GM10248 (cell line): Measurements from ENCODE around the gene ARL3.
"Not testable (repeated sequence)": the region's sequence is repeated elsewhere in the genome, so short reads cannot be mapped to it uniquely, and the experiment has no call there.

Source experiments
- CTCF ChIA-PET: fragments of 300-600 bp; sonication (Branson Sonifier 250); formaldehyde crosslinking; extraction: SDS; loops from one replicate; lab custom pipeline; 2021; ENCODE audit warnings: antibody characterized with exemption; lab: Yijun Ruan, JAX
- POLR2A ChIA-PET: fragments of 350-650 bp; sonication (Branson Sonifier 250); formaldehyde crosslinking; extraction: SDS; loops from one replicate; lab custom pipeline; 2020; ENCODE audit warnings: antibody characterized with exemption; lab: Yijun Ruan, JAX
- DNase-seq: peaks from one replicate; pipeline ENCODE4 v3.0.0; 2012; ENCODE audit errors: extremely low spot score
- TF ChIP-seq, protein P1 (sequence below): IDR thresholded peaks from 2 replicates; pipeline ENCODE4 v1.5.1; 2012; ENCODE audit warnings: mild to moderate bottlenecking, low read depth; ENCODE audit errors: extremely low read depth, missing control alignments, control extremely low read depth

Gene ARL3

DNA sequence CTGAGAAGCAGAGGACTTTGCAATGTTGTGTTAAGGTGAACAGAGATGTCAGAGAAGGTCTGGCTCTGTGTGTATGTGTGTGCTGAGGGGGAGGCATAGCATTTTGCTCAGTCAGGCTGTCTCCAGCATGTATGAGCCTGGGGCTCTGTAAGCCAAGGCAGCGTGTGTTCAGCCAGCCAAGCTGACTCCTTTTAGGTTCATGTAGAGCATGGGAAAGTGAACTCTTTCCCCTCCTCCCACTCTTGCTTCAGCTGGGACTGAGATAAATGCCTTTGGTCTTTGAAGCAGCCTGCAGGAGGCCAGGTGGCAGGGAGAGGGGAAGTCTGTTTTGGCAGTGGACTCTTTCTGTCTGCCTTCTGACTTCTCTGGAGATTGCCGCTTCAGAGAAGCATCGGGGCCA is 4.0 kb upstream of the ARL3 start:
- ChIA-PET CTCF (interaction anchor here (1.6 kb wide), 1 partner anchor 9 kb away, joined by 6 read pairs; no protein-coding TSS in a partner anchor), POLR2A (no interaction called here)
- DNase-seq: no peak
- TF ChIP-seq, protein P1, sequence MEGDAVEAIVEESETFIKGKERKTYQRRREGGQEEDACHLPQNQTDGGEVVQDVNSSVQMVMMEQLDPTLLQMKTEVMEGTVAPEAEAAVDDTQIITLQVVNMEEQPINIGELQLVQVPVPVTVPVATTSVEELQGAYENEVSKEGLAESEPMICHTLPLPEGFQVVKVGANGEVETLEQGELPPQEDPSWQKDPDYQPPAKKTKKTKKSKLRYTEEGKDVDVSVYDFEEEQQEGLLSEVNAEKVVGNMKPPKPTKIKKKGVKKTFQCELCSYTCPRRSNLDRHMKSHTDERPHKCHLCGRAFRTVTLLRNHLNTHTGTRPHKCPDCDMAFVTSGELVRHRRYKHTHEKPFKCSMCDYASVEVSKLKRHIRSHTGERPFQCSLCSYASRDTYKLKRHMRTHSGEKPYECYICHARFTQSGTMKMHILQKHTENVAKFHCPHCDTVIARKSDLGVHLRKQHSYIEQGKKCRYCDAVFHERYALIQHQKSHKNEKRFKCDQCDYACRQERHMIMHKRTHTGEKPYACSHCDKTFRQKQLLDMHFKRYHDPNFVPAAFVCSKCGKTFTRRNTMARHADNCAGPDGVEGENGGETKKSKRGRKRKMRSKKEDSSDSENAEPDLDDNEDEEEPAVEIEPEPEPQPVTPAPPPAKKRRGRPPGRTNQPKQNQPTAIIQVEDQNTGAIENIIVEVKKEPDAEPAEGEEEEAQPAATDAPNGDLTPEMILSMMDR: no peak

DNA sequence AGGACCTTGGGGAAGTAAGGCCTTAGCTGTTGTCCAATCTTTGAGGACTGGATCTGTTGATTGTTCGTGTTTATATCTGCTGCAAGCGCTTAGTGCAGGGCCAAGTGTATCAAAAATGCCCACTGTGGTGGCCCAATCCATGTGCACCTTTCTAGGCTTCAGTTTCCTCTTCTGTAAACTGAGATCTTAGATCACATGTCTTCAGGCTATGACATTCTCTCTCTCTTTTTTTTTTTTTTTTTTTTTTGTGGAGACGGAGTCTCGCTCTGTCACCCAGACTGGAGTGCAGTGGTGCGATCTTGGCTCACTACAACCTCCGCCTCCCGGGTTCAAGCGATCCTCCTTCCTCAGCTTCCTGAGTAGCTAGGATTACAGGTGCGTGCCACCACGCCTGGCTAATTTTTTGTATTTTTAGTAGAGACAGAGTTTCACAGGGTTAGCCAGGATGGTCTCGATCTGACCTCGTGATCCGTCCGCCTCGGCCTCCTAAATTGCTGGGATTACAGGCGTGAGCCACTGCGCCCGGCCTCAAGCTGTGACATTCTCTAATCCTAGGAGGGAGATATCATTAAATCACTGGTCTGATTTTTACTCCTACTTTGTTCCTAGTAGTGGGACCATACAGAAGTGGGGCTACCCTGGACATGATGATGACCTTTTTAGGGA is 2.8 kb upstream of the ARL3 start:
- DNase-seq, CTCF ChIA-PET: not testable (repeated sequence)
- POLR2A ChIA-PET: interaction anchor here (0.7 kb wide), 1 partner anchor 90 kb away, joined by 6 read pairs; no protein-coding TSS in a partner anchor

DNA sequence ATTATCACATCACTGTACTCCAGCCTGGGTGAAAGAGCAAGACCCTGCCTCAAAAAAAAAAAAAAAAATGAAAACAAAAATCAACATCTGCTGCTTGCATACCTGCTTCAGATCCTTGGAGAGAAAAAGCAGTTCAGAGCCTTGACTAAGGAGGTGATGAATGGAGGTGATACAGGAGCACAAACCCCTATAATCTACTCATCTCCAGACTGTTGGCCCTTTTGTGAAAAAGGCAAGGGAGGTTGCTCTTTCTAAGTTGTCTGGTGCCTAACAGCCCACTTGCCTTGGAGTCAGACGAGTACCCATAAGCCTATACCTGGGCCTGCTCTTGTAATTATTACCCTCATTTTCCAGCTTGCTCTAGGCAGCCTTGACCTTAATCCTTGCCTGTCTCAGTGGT is 1.7 kb upstream of the ARL3 start:
- no peak for DNase-seq
- TF ChIP-seq, protein P1: no peak
- ChIA-PET POLR2A (no interaction called here), CTCF (interaction anchor here (0.6 kb wide), 1 partner anchor 320 kb away, joined by 3 read pairs; no protein-coding TSS in a partner anchor)

DNA sequence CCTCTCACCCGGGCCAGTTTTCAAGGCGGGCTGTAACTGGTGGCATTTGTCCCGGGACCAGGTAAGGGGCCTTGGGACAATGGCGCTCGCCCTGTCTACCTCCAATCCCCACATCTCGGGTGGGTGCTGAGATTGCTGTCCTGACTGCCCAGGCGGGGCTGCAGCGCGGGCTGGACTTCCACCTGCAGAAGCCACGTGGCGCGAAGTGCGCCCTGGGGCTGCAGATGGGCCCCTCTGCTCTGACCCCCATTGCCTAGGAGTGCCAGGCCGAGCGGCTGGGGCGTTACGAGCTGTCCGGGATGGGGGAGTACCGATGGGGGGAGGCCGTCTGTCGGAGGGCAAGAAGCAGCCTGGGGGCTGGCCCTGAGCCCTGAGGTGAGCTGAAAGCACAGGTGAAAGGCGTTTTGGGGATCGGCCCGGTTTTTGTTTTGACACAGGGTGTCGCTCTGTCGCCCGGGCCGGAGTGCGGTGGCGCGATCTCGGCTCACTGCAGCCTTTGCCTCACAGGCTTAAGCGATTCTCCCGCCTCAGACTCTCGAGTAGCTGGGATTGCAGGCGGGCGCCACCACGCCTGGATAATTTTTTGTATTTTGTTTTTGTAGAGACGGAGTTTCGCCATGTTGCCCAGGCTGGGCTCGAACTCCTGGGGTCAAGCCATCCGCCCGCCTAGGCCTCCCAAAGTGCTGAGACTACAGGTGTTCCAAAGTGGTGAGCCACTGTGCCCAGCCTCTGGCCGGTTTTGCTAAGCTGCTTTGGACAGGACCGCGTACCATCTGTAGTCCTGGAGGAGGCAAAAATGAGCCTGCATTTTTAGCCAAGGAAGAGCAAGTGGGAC is 641 bp upstream of the ARL3 start, which contains the start of gene SFXN2:
TSS of gene SFXN2 (plus strand) at position 16 of the 835 bp plus-strand sequence. CDS start 12,001 bp downstream, outside the sequence.
- no peak for DNase-seq
- CTCF ChIA-PET: interaction anchor here (0.6 to 5.2 kb wide), 14 partner anchors 9 to 321 kb away, joined by 3 to 41 read pairs (median 6); partner anchors contain the start of gene TRIM8

DNA sequence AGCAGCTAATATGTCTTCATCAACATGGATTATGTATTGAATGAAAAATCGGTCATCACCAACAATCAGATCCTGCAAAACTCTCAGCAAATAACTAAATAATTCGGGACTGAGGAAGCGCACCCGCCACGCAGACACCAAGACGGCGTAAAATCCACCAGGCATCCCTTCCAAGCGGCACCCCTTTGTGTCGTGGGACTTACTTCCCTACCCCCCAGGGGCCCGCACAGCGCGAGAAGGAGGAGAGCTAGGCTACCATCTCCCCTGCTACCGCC is 721 bp downstream of the ARL3 start:
- ChIA-PET POLR2A (interaction anchor here (0.5 to 1.4 kb wide), 3 partner anchors 53 to 172 kb away, joined by 3 read pairs; no protein-coding TSS in a partner anchor), CTCF (interaction anchor here (0.8 to 5.2 kb wide), 17 partner anchors 8 to 358 kb away, joined by 3 to 41 read pairs (median 5); partner anchors contain the start of genes TRIM8 and WBP1L)
- no peak for DNase-seq
- TF ChIP-seq, protein P1: no peak

More for the DNA sequence above, 641 bp upstream of the ARL3 start, which contains the start of gene SFXN2:
- TF ChIP-seq, protein P1: peak; percentile 34
- POLR2A ChIA-PET: interaction anchor here (0.7 to 1.4 kb wide), 3 partner anchors 54 to 70 kb away, joined by 3 to 5 read pairs (median 4); no protein-coding TSS in a partner anchor

DNA sequence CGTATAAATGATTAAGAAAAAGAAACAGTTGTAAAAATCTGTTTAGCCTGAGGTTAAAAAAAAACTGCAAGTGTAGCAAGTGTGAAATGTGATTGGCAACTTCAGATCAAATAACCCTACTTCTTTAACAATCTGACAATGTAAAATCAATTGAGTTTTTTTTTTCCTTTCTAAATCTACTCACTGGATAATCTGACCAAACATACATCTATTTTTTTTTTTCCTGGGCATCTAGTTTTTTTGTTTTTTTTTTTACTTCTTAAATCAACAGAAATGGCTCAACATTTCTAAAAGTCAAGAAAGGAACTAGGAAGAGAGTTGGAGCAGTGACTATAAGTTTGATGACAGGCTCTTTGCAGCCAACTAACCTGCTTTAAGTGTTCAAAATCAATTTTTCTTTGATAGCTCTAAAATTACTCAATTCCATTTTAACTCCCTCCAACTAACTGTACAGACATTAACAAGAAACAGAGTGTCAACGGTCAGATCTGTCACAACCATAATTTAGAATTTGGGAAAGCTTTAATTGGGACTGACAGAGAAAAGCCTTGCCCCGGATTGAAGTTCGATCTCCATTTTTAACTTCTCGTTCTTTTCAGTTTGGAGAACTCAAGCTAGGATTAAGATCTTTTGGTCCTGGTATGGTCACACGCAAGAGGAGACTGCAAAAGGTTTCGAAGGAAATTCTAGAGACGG is 1.2 kb downstream of the ARL3 start:
- TF ChIP-seq, protein P1: no peak
- CTCF ChIA-PET: interaction anchor here (0.8 to 5.2 kb wide), 18 partner anchors 9 to 467 kb away, joined by 3 to 41 read pairs (median 5); partner anchors contain the start of genes TRIM8 and WBP1L
- DNase-seq: no peak

More for the DNA sequence above, 1.2 kb downstream of the ARL3 start:
- POLR2A ChIA-PET: interaction anchor here (0.5 to 0.6 kb wide), 2 partner anchors 62 to 172 kb away, joined by 3 read pairs; no protein-coding TSS in a partner anchor
